Activated naive CD4-positive, alpha-beta T cell treated with Interleukin-2 at 50 U/mL for 16 hours (primary cell): Measurements from ENCODE around the gene PGPEP1.
A peak's percentile ranks its signal among the peaks of the same experiment; 100 is the strongest.
"Not testable (repeated sequence)": the region's sequence is repeated elsewhere in the genome, so short reads cannot be mapped to it uniquely, and the experiment has no call there.

ENCODE experiments used
- DNase-seq: peaks from one replicate; pipeline ENCODE4 v3.0.0-alpha.2; 2020

PGPEP1 gene

GRCh38 chr19:18392417-18392816, 52.0 kb downstream of the PGPEP1 start:
- no peak for DNase-seq

- no peak for DNase-seq
These were observed 52.5 kb downstream of the PGPEP1 start for GRCh38 chr19:18392926-18393325.

- no peak for DNase-seq
These were observed 53.4 kb downstream of the PGPEP1 start for GRCh38 chr19:18393836-18394235.

- no peak for DNase-seq
These were observed 56.3 kb downstream of the PGPEP1 start for GRCh38 chr19:18396471-18397241.

- DNase-seq: no peak
These were observed 57.1 kb downstream of the PGPEP1 start, which contains the start of gene LRRC25 for GRCh38 chr19:18397242-18398202. Gene LRRC25 (minus strand): TSS chr19:18397622. CDS start chr19:18396963, 659 bp downstream.

GRCh38 chr19:18399008-18399407, 58.6 kb downstream of the PGPEP1 start:
- DNase-seq: no peak

GRCh38 chr19:18401580-18402112, 61.2 kb downstream of the PGPEP1 start:
- DNase-seq: no peak

GRCh38 chr19:18402455-18403248, 62.3 kb downstream of the PGPEP1 start:
- DNase-seq: not testable (repeated sequence)

GRCh38 chr19:18405754-18406153, 65.4 kb downstream of the PGPEP1 start:
- not testable (repeated sequence) for DNase-seq

GRCh38 chr19:18406749-18407148, 66.4 kb downstream of the PGPEP1 start:
- DNase-seq: no peak

GRCh38 chr19:18408053-18408476, 67.7 kb downstream of the PGPEP1 start:
- no peak for DNase-seq

GRCh38 chr19:18412610-18413239, 72.3 kb downstream of the PGPEP1 start:
- DNase-seq: no peak

GRCh38 chr19:18414504-18415177, 74.2 kb downstream of the PGPEP1 start:
- DNase-seq: no peak

GRCh38 chr19:18415178-18415867, 74.9 kb downstream of the PGPEP1 start:
- no peak for DNase-seq

- DNase-seq: peak; percentile 72
These were observed 76.4 kb downstream of the PGPEP1 start for GRCh38 chr19:18416778-18417249.

GRCh38 chr19:18417250-18418028, 77.0 kb downstream of the PGPEP1 start:
- DNase-seq: peak; percentile 42

GRCh38 chr19:18418029-18418482, 77.7 kb downstream of the PGPEP1 start:
- DNase-seq: peak; percentile 49

GRCh38 chr19:18418483-18419194, 78.2 kb downstream of the PGPEP1 start:
- no peak for DNase-seq

- DNase-seq: peak; percentile 71
These were observed 78.8 kb downstream of the PGPEP1 start, which contains the start of gene SSBP4 for GRCh38 chr19:18419195-18419698. Gene SSBP4 (plus strand): TSS chr19:18419398. CDS start chr19:18419649, 251 bp downstream.
